ENCODE measurements around the gene RSPH3.

GRCh38 chr6:159007510-159007909 is 7.5 kb upstream of the RSPH3 start:
- TF ChIP-seq, protein P1, sequence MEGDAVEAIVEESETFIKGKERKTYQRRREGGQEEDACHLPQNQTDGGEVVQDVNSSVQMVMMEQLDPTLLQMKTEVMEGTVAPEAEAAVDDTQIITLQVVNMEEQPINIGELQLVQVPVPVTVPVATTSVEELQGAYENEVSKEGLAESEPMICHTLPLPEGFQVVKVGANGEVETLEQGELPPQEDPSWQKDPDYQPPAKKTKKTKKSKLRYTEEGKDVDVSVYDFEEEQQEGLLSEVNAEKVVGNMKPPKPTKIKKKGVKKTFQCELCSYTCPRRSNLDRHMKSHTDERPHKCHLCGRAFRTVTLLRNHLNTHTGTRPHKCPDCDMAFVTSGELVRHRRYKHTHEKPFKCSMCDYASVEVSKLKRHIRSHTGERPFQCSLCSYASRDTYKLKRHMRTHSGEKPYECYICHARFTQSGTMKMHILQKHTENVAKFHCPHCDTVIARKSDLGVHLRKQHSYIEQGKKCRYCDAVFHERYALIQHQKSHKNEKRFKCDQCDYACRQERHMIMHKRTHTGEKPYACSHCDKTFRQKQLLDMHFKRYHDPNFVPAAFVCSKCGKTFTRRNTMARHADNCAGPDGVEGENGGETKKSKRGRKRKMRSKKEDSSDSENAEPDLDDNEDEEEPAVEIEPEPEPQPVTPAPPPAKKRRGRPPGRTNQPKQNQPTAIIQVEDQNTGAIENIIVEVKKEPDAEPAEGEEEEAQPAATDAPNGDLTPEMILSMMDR (IDR thresholded peaks at IDR 0.05; ENCODE audit: low read length): no peak
- no peak for TF ChIP-seq EZH2 (IDR thresholded peaks at IDR 0.05; ENCODE audit: borderline replicate concordance, low read length)
